HG03439 (cell line): ENCODE data around the gene CCL21.
A peak's percentile ranks its signal among the peaks of the same experiment; 100 is the strongest.

Experiments
- ATAC-seq: cut with Tn5 transposase; IDR thresholded peaks from one replicate; pipeline ENCODE4 v1.9.1; 2021; ENCODE audit warnings: mild to moderate bottlenecking, moderate library complexity; ENCODE audit not compliant: unreplicated experiment

CCL21 gene

DNA sequence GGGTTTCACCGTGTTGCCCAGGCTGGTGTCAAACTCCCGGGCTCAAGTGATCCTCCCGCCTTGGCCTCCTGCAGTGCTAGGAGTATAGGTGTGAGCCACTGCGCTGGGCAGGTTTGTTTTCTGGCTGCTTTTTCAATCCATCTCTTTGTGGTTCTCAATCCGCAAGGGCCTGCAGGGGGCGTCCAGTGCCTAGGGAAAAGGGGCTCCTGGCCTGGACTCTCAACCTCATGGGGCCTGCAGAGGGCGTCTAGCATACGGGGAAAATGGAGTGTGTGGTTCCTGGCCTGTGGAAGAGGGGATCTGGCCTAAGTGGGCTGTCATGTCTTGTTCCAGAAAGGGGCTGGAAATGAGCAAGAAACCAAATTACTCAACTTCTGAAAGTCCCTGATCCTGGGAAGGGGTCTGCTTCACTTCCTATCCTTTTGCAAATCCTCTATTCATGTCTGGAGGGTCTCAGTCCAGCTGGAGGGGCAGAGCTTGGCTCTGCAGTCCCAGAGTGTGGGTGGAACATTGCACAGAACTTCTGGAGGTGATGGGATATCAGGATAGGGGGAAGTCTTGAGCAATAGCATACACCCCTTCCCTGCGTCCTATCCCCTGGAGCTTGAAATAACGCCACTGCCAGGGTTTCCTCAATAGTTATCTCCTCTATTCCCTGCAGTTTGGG lies 34.8 kb downstream of the CCL21 start:
- no peak for ATAC-seq

DNA sequence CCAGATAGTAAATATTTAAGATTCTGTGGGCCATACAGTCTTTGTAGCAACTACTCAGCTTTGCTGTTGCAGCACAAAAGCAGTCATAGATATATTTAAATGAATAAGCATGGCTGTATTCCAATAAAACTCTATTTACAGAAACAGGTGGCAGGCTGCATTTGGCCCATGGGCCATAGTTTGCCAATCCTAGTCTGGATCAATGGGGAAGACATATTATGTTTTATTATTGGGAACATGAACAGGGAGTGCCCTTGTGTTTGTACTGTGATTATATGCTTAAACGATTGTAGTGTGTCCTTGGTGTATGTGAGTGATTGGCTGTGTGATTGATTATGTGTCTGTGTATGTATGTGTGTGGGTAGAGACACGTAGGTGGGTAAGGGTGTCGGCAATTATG lies 35.5 kb downstream of the CCL21 start:
- no peak for ATAC-seq

GRCh38 chr9:34671307-34671706 lies 38.6 kb downstream of the CCL21 start:
- no peak for ATAC-seq

DNA sequence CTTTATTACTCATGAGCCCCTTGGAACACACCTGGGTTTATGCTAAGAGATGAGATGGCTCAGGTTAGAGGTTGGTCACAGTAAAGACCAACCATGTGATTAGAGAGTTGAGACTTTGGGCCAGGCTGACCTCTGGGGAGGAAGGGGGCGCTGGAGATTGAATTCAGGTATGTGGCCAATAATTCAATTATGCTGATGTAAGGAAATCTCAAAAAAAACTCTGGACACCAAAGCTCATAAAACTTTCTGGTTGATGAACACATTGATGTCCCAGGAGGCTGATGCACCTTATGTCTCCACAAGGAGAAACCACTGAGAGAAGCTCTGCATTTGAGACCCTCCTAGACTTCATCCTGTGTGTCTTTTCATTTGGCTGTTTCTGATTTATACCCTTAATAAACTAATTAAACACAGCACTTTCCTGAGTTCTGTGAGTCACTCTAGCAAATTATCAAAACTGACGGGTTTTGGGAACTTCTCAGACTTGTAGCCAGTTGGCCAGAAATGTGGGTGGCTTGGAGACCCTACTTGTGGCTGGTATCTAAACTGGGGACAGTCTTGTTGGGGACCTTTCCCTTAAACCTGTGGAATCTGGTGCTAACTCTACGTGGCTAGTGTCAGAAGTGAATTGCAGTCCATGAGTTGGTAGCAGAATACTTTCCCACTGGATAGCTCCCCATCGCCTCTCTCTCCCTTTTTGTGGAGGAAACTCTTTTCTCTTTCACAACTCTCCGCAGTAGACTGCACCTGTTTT lies 40.0 kb downstream of the CCL21 start:
- no peak for ATAC-seq

DNA sequence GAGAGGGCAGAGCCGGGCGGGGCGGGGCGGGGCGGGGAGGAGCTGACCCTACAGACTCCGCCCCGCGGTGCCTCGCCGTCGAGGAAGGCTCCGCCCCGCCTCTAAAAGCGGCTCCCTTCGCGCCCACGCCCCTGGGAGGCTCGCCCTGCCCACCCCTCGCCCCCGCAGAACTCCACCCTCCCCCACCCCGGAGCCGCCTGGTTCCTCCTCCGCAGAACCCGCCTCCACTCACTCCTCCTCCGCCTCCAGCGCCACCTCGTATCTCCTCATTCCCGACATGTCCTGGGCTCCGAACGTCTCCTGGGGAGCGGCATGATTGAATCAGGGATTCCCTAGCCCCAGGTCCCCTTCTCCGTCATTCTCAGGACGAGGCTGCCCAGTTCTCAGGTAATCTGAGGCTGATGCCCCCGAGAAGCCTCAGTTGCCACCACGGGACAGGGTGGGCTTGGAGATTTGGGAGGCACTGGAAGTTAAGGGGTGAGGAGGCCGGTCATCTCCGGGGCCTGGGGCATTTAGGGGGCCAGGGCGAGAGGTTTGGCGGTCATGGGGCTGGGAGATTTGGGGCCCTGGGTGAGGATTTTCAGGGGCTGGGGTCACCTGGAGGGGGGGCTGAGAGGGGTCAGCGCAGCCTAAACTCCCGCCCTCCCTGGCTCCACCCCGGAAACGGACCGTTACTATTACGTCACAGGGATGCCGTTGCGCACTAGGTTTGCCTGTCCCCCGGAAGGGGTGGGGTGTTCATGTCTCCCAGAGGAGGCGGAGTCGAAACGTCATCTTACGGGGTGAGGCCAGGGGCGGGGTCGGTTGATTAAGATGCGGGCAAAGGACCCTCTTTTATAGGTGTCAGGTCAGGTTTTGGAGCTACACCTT lies 44.3 kb downstream of the CCL21 start:
- ATAC-seq: peak; percentile 73

DNA sequence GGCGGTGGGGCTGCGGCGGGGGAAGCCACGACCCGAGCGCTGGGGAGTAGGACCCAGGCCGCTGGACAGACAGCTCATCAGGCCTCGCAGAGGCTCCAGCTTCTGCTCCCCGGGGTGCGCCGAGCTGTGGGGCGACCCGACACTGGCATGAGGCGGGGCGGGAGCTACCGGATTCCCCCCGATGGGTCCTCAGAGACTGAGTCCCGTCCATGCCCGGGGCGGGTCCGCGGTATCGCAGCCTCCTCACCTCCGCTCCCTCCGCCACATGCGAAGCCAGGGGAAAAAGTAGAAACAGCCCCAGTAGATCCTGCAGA lies 44.9 kb downstream of the CCL21 start:
- peak; percentile 19 for ATAC-seq

GRCh38 chr9:34664281-34665066 lies 45.5 kb downstream of the CCL21 start:
- no peak for ATAC-seq

DNA sequence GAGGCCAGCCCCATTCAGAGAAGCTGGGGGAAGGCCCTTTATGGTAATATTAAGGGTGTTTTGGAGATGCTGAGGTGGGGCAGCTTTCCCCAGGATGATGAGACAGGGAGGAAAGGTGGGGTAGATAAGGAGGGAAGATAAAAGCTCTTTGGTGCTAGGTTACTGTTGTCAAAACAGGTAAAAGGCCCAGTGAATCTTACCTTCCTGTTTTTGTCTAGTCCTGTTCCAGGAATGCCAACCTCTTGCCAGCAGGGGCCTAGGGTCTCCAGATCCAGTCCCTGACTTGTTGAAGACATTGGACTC lies 46.7 kb downstream of the CCL21 start:
- ATAC-seq: no peak

GRCh38 chr9:34662526-34663302 lies 47.2 kb downstream of the CCL21 start, which contains the start of gene CCL27:
CCL27 (minus strand) TSS chr9:34662657; CDS start chr9:34662633, 24 bp downstream.
- ATAC-seq: no peak

DNA sequence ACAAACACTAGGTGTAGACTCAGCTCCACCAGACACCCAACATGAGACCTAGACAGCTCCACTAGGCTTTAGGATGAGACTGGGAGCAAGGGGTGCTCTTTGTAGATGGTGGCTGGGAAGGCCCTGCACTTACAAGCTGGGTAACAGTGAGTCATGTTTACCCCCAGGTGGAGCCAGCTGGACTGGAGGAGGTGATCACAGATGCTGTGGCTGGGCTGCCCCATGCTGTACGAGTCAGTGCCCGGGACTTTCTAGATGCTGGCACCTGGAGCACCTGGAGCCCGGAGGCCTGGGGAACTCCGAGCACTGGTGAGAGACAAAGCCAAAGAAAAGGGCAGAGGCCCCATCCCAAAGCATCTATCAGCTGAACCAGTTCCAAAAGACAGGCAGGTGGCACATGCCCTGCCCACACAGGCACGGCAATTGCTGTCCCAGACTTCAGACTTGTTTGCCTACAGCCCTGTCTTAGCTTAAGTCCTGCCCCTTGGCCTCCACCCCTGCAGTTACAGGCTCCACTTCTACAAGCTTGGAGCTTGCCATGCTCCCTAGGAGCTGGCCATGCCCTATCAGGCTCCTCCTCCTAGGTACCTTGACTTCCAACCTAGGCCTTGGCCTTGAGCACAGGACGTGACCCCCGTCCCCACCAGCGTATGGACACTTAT lies 50.2 kb downstream of the CCL21 start:
- ATAC-seq: no peak
